Brain microvascular endothelial cell (primary cell): ENCODE results near the gene PPM1E.
A peak's percentile ranks its signal among the peaks of the same experiment; 100 is the strongest.

ENCODE experiments used
- DNase-seq: peaks from one replicate; pipeline ENCODE4 v3.0.0-alpha.2; 2020
- H3K27ac ChIP-seq: fragments of 250-450 bp; sonication (Bioruptor Pico); 2 replicates; pipeline ENCODE4 v1.5.1; 2020; ENCODE audit warnings: mild to moderate bottlenecking, moderate library complexity
- H3K27me3 ChIP-seq: fragments of 250-450 bp; sonication (Bioruptor Pico); replicated peaks from 2 replicates; pipeline ENCODE4 v1.5.1; 2020; ENCODE audit warnings: mild to moderate bottlenecking
- H3K36me3 ChIP-seq: fragments of 250-450 bp; sonication (Bioruptor Pico); replicated peaks from 2 replicates; pipeline ENCODE4 v1.5.1; 2020; ENCODE audit warnings: mild to moderate bottlenecking
- H3K4me3 ChIP-seq: 2 replicates; pipeline ENCODE4 v1.5.1; 2011; ENCODE audit warnings: low read depth, mild to moderate bottlenecking, control low read depth, low read length, moderate library complexity
- in situ Hi-C: cut with HindIII; loops from 2 replicates; pipeline ENCODE4 v1.10.0; 2017; ENCODE audit warnings: low sequenced_read_pairs, low pct_ligation_motif_present
- TF ChIP-seq, protein P1 (sequence below): IDR thresholded peaks from 2 replicates; pipeline ENCODE4 v1.5.1; 2011; ENCODE audit warnings: low read depth, mild to moderate bottlenecking, moderate library complexity, low read length, control low read depth, inconsistent platforms; ENCODE audit errors: missing control alignments

PPM1E gene

GRCh38 chr17:59000022-59000421 is 244.4 kb downstream of the PPM1E start:
- Histone ChIP-seq H3K27ac (no peak overlapping the region), H3K27me3 (no peaks in the 10 kb centered on the region), H3K4me3 (no peak overlapping the region), H3K36me3 (peaks cover 3% of the 10 kb centered on the region)
- TF ChIP-seq, protein P1, sequence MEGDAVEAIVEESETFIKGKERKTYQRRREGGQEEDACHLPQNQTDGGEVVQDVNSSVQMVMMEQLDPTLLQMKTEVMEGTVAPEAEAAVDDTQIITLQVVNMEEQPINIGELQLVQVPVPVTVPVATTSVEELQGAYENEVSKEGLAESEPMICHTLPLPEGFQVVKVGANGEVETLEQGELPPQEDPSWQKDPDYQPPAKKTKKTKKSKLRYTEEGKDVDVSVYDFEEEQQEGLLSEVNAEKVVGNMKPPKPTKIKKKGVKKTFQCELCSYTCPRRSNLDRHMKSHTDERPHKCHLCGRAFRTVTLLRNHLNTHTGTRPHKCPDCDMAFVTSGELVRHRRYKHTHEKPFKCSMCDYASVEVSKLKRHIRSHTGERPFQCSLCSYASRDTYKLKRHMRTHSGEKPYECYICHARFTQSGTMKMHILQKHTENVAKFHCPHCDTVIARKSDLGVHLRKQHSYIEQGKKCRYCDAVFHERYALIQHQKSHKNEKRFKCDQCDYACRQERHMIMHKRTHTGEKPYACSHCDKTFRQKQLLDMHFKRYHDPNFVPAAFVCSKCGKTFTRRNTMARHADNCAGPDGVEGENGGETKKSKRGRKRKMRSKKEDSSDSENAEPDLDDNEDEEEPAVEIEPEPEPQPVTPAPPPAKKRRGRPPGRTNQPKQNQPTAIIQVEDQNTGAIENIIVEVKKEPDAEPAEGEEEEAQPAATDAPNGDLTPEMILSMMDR, result no peak
- no peak for DNase-seq
- in situ Hi-C loops, result no loop called here

DNA sequence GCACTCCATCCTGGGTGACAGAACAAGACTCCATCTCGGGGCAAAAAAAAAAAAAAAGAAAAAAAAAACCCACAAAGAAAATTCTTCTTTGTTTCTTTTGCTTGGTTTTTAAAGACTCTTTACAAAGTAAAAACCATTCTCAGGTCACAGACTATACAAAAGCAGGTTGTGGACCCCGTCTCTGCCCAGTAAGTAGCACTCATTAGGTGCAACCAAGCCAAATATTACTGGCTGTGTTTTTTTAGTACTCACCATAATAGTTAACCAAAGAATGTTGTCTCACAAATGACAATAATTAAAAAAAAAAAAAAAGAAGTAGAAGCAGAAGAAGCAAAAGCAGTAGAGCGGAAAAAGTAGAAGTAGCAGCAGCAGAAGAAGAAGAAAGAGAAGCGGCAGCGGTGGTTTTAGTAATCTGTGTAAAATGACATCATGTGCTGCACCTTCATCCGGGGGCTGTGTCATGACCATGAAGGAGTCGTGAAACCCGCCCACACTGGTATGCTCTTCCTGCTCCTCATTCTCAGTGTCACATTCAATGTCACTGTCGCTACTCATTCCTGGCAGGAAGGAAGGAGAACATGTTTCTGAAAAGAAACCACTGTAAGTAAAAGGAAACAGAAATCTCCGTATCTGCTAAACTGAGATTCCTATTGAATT is 245.6 kb downstream of the PPM1E start:
- peak overlapping the region; percentile 40 for H3K4me3 ChIP-seq
- TF ChIP-seq, protein P1, result no peak
- in situ Hi-C loops, result no loop called here
- H3K36me3 ChIP-seq, result peaks cover 11% of the 10 kb centered on the region
- peak; percentile 77 for DNase-seq
- no peaks in the 10 kb centered on the region for H3K27me3 ChIP-seq
- H3K27ac ChIP-seq, result peak overlapping the region; percentile 39

DNA sequence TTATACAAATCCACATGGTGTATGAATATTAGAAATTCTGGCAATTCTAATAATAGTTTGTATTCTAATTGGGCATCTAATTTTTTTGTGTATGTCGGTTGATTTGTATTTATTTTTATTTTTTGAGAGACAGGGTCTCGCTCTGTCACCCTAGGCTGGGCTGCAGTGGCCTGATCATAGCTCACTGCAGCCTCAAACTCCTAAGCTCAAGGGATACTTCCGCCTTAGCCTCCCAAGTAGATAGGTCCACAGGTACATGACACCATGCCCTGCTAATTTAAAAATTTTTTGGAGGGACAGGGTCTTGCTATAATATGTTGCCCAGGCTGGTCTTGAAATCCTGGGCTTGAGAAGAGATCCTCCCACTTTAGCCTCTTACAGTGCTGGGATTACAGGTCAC is 246.5 kb downstream of the PPM1E start:
- H3K27me3 ChIP-seq, result no peaks in the 10 kb centered on the region
- DNase-seq, result no peak
- in situ Hi-C loops, result no loop called here
- peaks cover 11% of the 10 kb centered on the region for H3K36me3 ChIP-seq
- H3K27ac ChIP-seq, result peak overlapping the region; percentile 39
- TF ChIP-seq, protein P1, result no peak
- no peak overlapping the region for H3K4me3 ChIP-seq

- peak overlapping the region; percentile 39 for H3K27ac ChIP-seq
- in situ Hi-C loops, result no loop called here
Measured at GRCh38 chr17:59002848-59003247, 247.2 kb downstream of the PPM1E start.

GRCh38 chr17:59003860-59004259 is 248.2 kb downstream of the PPM1E start:
- DNase-seq, result no peak
- Histone ChIP-seq H3K27me3 (no peaks in the 10 kb centered on the region), H3K36me3 (peaks cover 13% of the 10 kb centered on the region), H3K27ac (no peak overlapping the region), H3K4me3 (no peak overlapping the region)
- in situ Hi-C loops, result no loop called here
- TF ChIP-seq, protein P1, result no peak

More at GRCh38 chr17:59002848-59003247, 247.2 kb downstream of the PPM1E start:
- TF ChIP-seq, protein P1, result no peak
- Histone ChIP-seq H3K27me3 (no peaks in the 10 kb centered on the region), H3K36me3 (peaks cover 11% of the 10 kb centered on the region), H3K4me3 (no peak overlapping the region)
- no peak for DNase-seq
